ENCODE measurements around the gene TAAR8.
"Not testable (repeated sequence)": the region's sequence is repeated elsewhere in the genome, so short reads cannot be mapped to it uniquely, and the experiment has no call there.

Gene TAAR8

DNA sequence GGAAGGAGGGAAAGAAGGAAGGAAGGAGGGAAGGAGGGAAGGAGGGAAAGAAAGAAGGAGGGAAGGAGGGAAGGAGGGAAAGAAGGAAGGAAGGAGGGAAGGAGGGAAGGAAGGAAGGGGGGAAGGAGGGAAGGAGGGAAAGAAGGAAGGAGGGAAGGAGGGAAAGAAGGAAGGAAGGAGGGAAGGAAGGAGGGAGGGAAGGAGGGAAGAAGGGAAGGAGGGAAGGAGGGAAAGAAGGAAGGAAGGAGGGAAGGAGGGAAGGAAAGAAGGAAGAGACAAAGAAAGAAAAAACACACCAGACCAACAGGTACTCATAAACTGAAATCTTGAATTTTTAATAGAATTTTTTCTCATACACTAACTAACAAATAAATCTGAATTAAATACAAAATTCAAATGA lies 48.4 kb downstream of the TAAR8 start:
- in situ Hi-C loops (cut with HindIII; ENCODE audit: low pct_ligation_motif_present, low pct_unique_long_range_greater_than_20kb, low sequenced_read_pairs) = not testable (repeated sequence)

More for the DNA sequence above, 48.4 kb downstream of the TAAR8 start:
- not testable (repeated sequence) for DNase-seq
